Subcutaneous abdominal adipose tissue (tissue), 5 donors: Measurements from ENCODE around the gene ABI2.
A peak's percentile ranks its signal among the peaks of the same experiment; 100 is the strongest.
"Not testable (repeated sequence)": the region's sequence is repeated elsewhere in the genome, so short reads cannot be mapped to it uniquely, and the experiment has no call there.

ENCODE experiments used
- H3K27ac ChIP-seq: one replicate; pipeline ENCODE4 v1.7.0; 2013; ENCODE audit warnings: low read depth, mild to moderate bottlenecking, inconsistent platforms, low read length, moderate library complexity
- H3K27me3 ChIP-seq, 5 donors: one replicate each; pipeline ENCODE4 v1.7.0; 2013; ENCODE audit warnings: low read length in 5 of 5, inconsistent platforms in 1 of 5; ENCODE audit not compliant: control insufficient read depth in 5 of 5, insufficient read depth in 4 of 5
- H3K36me3 ChIP-seq, 5 donors: one replicate each; pipeline ENCODE4 v1.7.0; 2013; ENCODE audit warnings: low read length in 5 of 5; ENCODE audit not compliant: control insufficient read depth in 5 of 5, insufficient read depth in 5 of 5
- H3K4me1 ChIP-seq, 5 donors: one replicate each; pipeline ENCODE4 v1.7.0; 2013; ENCODE audit warnings: low read length in 5 of 5, mild to moderate bottlenecking in 3 of 5, moderate library complexity in 1 of 5; ENCODE audit not compliant: control insufficient read depth in 5 of 5, insufficient read depth in 5 of 5
- H3K4me3 ChIP-seq, 5 donors: one replicate each; pipeline ENCODE4 v1.7.0; 2013; ENCODE audit warnings: low read length in 5 of 5, low read depth in 1 of 5
- H3K9ac ChIP-seq, 5 donors: one replicate each; pipeline ENCODE4 v1.7.0; 2013; ENCODE audit warnings: low read length in 5 of 5, mild to moderate bottlenecking in 4 of 5, moderate library complexity in 3 of 5
- H3K9me3 ChIP-seq, 5 donors: one replicate each; pipeline ENCODE4 v1.7.0; 2013; ENCODE audit warnings: low read length in 5 of 5; ENCODE audit not compliant: control insufficient read depth in 5 of 5
- donor health status: healthy.
- donor health status: healthy.
- donor health status: healthy.
- donor health status: healthy.
- donor health status: healthy.

ABI2 gene

DNA sequence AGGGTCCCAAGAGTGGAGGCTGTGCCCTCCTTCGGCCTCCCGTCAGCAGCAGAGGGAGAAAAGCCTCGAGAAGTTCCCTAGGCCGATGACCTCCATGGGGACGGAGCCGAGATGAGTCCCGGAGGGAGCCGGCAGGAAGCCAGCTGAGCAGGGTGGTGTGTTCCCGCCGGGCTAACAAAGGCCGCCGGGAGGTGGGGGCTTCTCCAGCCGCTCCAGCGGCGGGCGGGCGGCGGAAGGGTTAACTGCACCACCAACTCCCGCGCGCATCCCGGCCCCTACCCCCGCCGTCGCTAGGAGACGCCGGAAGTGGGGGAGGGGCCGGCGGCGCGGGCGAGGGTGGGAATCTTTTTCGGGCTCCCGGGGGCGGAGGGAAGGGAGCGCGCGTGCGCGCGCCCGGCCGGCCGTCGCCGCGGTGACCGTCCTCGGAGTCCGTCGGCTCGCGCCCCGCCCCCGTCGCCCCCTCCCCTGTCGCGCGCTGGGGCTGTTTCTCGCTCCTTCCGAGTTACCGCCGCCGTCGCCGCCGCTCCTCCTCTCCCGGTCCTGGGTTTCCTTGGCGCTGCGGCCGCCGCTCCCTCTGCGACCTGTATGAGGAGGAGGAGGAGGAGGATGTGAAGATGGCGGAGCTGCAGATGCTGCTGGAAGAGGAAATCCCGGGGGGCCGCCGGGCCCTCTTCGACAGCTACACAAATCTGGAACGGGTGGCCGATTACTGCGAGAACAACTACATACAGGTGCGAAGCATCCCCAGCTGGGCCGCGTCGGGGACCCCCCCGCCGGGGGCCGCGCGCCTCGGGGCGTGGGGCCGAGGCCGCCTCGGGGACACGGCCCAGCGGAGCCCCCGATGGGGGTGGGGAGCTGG is at the start of gene ABI2:
TSS of gene ABI2 (plus strand) at position 494 of the 859 bp plus-strand sequence. CDS start at position 615, 121 bp downstream.
- Histone ChIP-seq H3K4me1 (peaks cover 0 to 20% (median 13%) of the 10 kb centered on the region in 5 donors), H3K9me3 (no peaks in the 10 kb centered on the region), H3K9ac (peak within 1 kb of the TSS; percentile 35 to 84 (median 71)), H3K27ac (peak within 1 kb of the TSS; percentile 78), H3K4me3 (peak within 1 kb of the TSS; percentile 87 to 97 (median 91)), H3K27me3 (no peaks in the 10 kb centered on the region), H3K36me3 (no peaks in the 10 kb centered on the region)

DNA sequence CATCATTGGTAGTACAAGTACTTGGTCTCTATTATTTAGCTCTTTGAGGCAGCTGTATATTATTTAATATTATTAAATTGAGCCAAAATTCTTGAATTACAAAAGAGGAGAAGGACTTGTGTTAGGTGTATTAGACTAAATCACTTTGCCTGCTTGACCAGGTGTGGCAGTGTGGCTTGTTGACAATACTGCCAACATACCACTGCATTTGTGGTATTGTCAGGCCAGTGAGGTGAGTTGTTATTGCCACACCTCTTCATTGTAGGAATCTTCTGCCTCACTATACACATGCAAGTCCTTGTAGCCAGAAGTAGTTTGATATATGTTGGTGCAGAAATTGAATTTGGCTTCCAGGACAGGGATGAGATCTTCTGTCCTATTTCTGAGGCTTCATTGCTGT is 48.9 kb upstream of the ABI2 start:
- no peaks in the 10 kb centered on the region for H3K4me1 ChIP-seq
- no peak overlapping the region for H3K9ac ChIP-seq

GRCh38 chr2:203280428-203281064 is 47.6 kb upstream of the ABI2 start:
- peaks cover 35 to 76% (median 45%) of the 10 kb centered on the region in 5 donors for H3K36me3 ChIP-seq
- no peaks in the 10 kb centered on the region for H3K27me3 ChIP-seq
- H3K9ac ChIP-seq, result no peak overlapping the region
- H3K27ac ChIP-seq, result no peak overlapping the region
- H3K4me1 ChIP-seq, result no peaks in the 10 kb centered on the region
- H3K4me3 ChIP-seq, result no peak overlapping the region
- no peaks in the 10 kb centered on the region for H3K9me3 ChIP-seq

More for the DNA sequence above, 48.9 kb upstream of the ABI2 start:
- H3K4me3 ChIP-seq, result no peak overlapping the region
- H3K36me3 ChIP-seq, result peaks cover 36 to 63% (median 45%) of the 10 kb centered on the region in 5 donors
- no peaks in the 10 kb centered on the region for H3K27me3 ChIP-seq
- no peaks in the 10 kb centered on the region for H3K9me3 ChIP-seq
- no peak overlapping the region for H3K27ac ChIP-seq

DNA sequence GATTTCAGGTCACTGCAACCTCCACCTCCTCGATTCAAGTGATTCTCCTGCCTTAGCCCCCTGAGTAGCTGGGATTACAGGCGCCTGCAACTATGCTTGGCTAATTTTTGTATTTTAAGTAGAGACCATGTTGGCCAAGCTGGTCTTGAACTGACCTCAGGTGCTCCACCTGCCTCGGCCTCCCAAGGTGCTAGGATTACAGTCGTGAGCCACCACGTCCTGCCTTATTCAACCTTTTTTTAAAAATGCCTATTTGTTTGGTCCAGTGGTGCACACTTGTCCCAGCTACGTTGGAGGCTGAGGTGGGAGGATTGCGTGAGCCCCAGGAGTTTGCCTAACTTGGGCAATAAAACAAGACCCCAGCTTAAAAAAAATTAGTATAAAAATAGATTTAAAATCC is 46.1 kb upstream of the ABI2 start:
- no peak overlapping the region for H3K27ac ChIP-seq
- peaks cover 36 to 82% (median 51%) of the 10 kb centered on the region in 5 donors for H3K36me3 ChIP-seq
- H3K4me1 ChIP-seq, result no peaks in the 10 kb centered on the region
- H3K27me3 ChIP-seq, result no peaks in the 10 kb centered on the region
- H3K9ac ChIP-seq, result no peak overlapping the region
- H3K9me3 ChIP-seq, result no peaks in the 10 kb centered on the region
- no peak overlapping the region for H3K4me3 ChIP-seq

DNA sequence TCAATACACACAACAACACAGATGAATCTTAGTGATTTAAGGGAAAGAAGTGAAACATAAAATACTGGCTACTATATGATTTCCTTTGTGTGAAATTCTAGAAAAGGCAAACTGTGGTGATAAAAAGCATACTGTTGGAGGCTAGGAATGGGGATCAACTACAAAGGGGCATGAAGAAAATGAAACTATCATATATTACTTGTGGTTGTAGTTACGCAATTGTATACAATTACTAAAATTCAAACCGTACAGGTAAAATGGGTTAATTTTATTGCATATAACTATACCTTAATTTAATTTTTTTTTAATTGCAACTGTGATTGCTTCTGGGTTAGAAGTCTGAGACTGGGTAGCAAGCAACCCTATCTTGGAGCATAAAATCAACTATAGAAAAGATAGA is 41.7 kb upstream of the ABI2 start:
- Histone ChIP-seq H3K9ac (no peak overlapping the region), H3K27me3 (no peaks in the 10 kb centered on the region), H3K36me3 (peaks cover 22 to 59% (median 29%) of the 10 kb centered on the region in 5 donors), H3K4me3 (no peak overlapping the region), H3K4me1 (no peaks in the 10 kb centered on the region), H3K27ac (no peak overlapping the region), H3K9me3 (no peaks in the 10 kb centered on the region)

DNA sequence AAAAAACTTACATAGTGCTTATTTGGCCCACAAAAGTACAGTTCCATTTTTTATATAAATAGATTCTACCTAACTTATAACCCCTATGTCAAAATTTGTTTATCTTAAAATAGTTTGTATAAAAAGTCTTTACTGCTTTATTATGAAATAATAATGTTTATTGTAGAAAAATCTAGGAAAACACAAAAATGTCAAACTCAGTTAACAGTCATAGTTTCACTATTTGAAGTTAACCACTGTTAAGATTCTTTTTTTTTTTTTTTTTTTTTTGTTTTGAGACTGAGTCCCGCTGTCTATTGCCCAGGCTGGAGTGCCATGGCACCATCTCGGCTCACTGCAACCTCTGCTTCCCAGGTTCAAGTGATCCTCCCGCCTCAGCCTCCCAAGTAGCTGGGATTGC is 26.5 kb upstream of the ABI2 start:
- Histone ChIP-seq H3K36me3 (peaks cover 3 to 18% (median 3%) of the 10 kb centered on the region in 5 donors), H3K27ac (no peak overlapping the region)

GRCh38 chr2:203302586-203302985 is 25.6 kb upstream of the ABI2 start:
- H3K4me3 ChIP-seq, H3K9me3 ChIP-seq, H3K9ac ChIP-seq, H3K4me1 ChIP-seq, H3K27me3 ChIP-seq, H3K27ac ChIP-seq: not testable (repeated sequence)
- peaks cover 0 to 14% (median 4%) of the 10 kb centered on the region in 5 donors for H3K36me3 ChIP-seq

More for the DNA sequence above, 26.5 kb upstream of the ABI2 start:
- H3K4me3 ChIP-seq, result no peak overlapping the region
- no peaks in the 10 kb centered on the region for H3K9me3 ChIP-seq
- no peak overlapping the region for H3K9ac ChIP-seq
- H3K4me1 ChIP-seq, result no peaks in the 10 kb centered on the region
- no peaks in the 10 kb centered on the region for H3K27me3 ChIP-seq

DNA sequence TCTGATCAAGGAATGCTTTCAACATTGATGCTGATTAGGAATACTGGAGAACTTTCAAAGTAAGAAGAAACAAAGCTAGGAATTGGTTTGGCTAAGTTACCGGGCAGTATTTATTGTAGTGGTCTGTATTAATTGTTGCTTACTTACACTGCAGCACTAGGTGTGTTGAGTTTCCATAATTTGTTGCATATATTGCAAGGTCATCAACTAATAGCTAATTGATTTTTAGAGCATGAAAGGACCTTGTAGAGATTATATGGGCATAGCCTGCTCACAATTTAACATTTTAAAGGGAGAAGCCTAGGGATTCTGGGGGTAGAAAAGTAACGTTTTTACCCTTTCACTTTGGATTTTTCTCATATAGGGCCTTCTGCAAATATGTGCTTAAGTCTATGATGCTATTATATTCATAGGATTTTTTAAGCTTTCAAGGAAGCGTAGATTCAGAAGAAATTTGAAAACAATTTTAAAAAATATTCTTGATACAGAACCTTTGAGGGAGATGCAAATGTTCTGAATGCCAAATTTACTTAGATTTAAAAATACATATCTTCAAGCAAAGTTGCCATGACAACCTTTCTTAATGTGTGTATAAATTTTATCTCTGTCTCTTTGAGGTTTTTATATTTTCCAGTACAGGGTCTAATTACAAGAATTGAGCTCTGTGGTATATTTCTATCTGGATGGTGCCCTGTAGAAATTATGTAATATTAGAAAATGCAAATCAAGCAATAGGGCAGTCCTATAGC is 17.3 kb upstream of the ABI2 start:
- Histone ChIP-seq H3K27me3 (no peaks in the 10 kb centered on the region), H3K4me3 (no peak overlapping the region), H3K4me1 (no peaks in the 10 kb centered on the region), H3K36me3 (peaks cover 0 to 3% (median 0%) of the 10 kb centered on the region in 5 donors), H3K27ac (no peak overlapping the region), H3K9ac (no peak overlapping the region), H3K9me3 (no peaks in the 10 kb centered on the region)

DNA sequence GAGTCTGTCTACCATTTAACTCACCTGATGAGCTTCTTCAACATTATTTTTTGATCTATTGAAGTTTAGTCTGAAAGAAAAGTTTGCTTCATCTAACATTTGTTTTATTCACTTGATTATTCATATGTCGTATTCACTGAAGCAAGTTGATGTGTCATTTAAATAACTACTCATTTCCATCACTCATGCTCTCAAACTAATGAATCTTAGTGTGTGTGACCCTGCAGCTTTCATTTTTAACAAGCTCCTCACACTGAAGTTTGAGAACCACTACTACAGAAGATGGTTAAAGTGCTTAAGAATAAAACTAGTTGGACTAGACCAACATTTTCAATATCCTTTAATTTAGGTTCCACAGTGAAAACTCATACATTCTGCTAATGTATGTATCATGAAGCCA is 1.8 kb upstream of the ABI2 start:
- Histone ChIP-seq H3K9me3 (no peaks in the 10 kb centered on the region), H3K4me1 (peaks cover 0 to 20% (median 13%) of the 10 kb centered on the region in 5 donors), H3K27ac (no peak overlapping the region), H3K4me3 (no peak overlapping the region), H3K9ac (no peak overlapping the region), H3K36me3 (no peaks in the 10 kb centered on the region), H3K27me3 (no peaks in the 10 kb centered on the region)

- no peaks in the 10 kb centered on the region for H3K9me3 ChIP-seq
- peak overlapping the region in 4 of 5 donors; percentile 51 to 84 (median 74) for H3K9ac ChIP-seq
- H3K4me1 ChIP-seq, result peaks cover 0 to 20% (median 13%) of the 10 kb centered on the region in 5 donors
- H3K4me3 ChIP-seq, result peak overlapping the region; percentile 87 to 97 (median 91)
- H3K27ac ChIP-seq, result peak overlapping the region; percentile 47
- no peaks in the 10 kb centered on the region for H3K36me3 ChIP-seq
- H3K27me3 ChIP-seq, result no peaks in the 10 kb centered on the region
Measured at GRCh38 chr2:203327582-203327900, 653 bp upstream of the ABI2 start.
